Small intestine (tissue), 7 donors: ENCODE data around the gene GBE1. TPM values are rescaled to one million over a fixed set of nuclear protein-coding genes. Genes with fewer than 3 reads are reported as not detected.
"Not testable (repeated sequence)": the region's sequence is repeated elsewhere in the genome, so short reads cannot be mapped to it uniquely, and the experiment has no call there.

Experiments used
- DNase-seq, 2 donors: peaks; one replicate each; pipeline versions ENCODE4 v3.0.0 to v3.0.0-alpha.2; 2013
- FAIRE-seq: peaks from 2 replicates; lab custom pipeline; 2012; peaks lifted over from hg19 to GRCh38; lab: Jason Lieb, UNC
- H3K27ac ChIP-seq, 3 donors: one replicate each; pipeline ENCODE4 v1.5.1; 2013; ENCODE audit warnings: low read length in 2 of 3, mild to moderate bottlenecking in 2 of 3, control low read depth in 1 of 3, inconsistent platforms in 1 of 3, low read depth in 1 of 3, moderate library complexity in 1 of 3
- H3K27me3 ChIP-seq, 3 donors: one replicate each; pipeline ENCODE4 v1.6.1; 2013; ENCODE audit warnings: low read length in 3 of 3, inconsistent platforms in 1 of 3; ENCODE audit not compliant: control insufficient read depth in 3 of 3, insufficient read depth in 3 of 3
- H3K36me3 ChIP-seq, 3 donors: one replicate each; pipeline ENCODE4 v1.6.1; 2013; ENCODE audit warnings: low read length in 3 of 3, inconsistent platforms in 1 of 3, low read depth in 1 of 3, mild to moderate bottlenecking in 1 of 3, moderate library complexity in 1 of 3; ENCODE audit not compliant: control insufficient read depth in 3 of 3, insufficient read depth in 2 of 3
- H3K4me1 ChIP-seq, 3 donors: one replicate each; pipeline ENCODE4 v1.6.1; 2013; ENCODE audit warnings: low read length in 2 of 3, inconsistent platforms in 1 of 3, low read depth in 1 of 3, mild to moderate bottlenecking in 1 of 3, moderate library complexity in 1 of 3; ENCODE audit not compliant: control insufficient read depth in 3 of 3, insufficient read depth in 2 of 3
- H3K4me3 ChIP-seq, 3 donors: one replicate each; pipeline ENCODE4 v1.5.1; 2013; ENCODE audit warnings: low read length in 3 of 3, control low read depth in 1 of 3, inconsistent platforms in 1 of 3, low read depth in 1 of 3, mild to moderate bottlenecking in 1 of 3, moderate library complexity in 1 of 3
- H3K9me3 ChIP-seq, 2 donors: one replicate each; pipeline ENCODE4 v1.6.1; 2013; ENCODE audit warnings: low read depth in 1 of 2, low read length in 1 of 2; ENCODE audit not compliant: control insufficient read depth in 2 of 2, insufficient read depth in 1 of 2
- WGBS, 3 donors: extraction: QIAGEN DNeasy Blood & Tissue Kit; methylation state at CpG; one replicate each; pipeline ENCODE4 v1.1.7; 2013; 5-methylcytosine and 5-hydroxymethylcytosine counted together
- polyA plus RNA-seq, 4 donors: library from polyadenylated mRNA; stranded (reverse) in 3 of 4; unstranded in 1 of 4; fragments of 200-250 nt in 3 of 4; fragments of 120-200 nt in 1 of 4; gene quantifications; one replicate each; pipeline versions ENCODE4 v1.2.1 to v1.2.3, GENCODE V29; 2013
- donor health status: healthy with polysubstance abuse.
- donor health status: control.
- donor health status: control.
- donor health status: Bipolar disorder and iron deficiency.
- donor health status: healthy.

GBE1 gene
- polyA plus RNA-seq, 4 donors, result 8.9 to 14.3 (median 10.5) TPM

DNA sequence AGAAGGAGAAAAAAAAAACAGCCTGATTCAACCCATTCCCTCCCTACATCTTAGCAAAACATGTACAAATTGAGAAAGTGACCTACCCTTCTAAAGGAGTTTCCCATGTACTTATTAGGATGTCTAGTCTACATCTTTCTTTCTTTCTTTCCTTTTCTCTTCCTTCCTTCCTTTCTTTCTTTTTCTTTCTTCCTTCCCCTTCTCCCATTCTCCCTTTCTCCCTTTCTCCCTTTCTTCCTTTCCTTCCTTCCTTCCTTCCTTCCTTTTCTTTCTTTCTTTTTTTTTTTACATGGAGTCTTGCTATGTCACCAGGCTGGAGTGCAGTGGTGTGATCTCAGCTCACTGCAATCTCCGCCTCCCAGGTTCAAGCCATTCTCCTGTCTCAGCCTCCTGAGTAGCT lies 269.0 kb downstream of the GBE1 start:
- H3K9me3 ChIP-seq, H3K4me3 ChIP-seq, DNase-seq, H3K27ac ChIP-seq, H3K27me3 ChIP-seq, H3K4me1 ChIP-seq, FAIRE-seq, H3K36me3 ChIP-seq: not testable (repeated sequence)
- WGBS, 3 donors, result 95 to 97% (median 95%) methylated on average over 1 of the region's 1 CpG

DNA sequence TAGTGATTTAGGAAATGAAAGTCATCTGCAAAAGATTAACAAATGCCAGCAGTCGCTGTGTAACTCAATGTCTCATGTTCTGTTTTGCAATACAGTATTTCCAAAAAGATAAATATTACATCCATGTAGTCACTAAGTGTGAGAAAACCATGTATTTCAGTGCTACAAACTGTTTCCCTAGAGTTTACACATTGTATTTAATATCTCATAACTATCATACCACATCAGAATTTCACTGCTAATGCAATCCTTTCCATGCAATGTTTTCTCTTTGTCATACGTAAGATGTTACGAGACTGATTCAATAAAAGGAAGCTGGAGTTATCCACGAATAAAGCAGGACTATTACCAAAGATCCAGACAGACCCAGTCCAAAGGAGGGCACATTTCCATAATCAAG lies 269.4 kb downstream of the GBE1 start:
- no peak for DNase-seq
- Histone ChIP-seq H3K27ac (no peak overlapping the region), H3K9me3 (no peaks in the 10 kb centered on the region), H3K4me1 (no peaks in the 10 kb centered on the region), H3K27me3 (no peaks in the 10 kb centered on the region), H3K4me3 (no peak overlapping the region), H3K36me3 (no peaks in the 10 kb centered on the region)
- WGBS, 3 donors, result 73 to 82% (median 81%) methylated on average over 4 of the region's 4 CpGs
- no peak for FAIRE-seq

DNA sequence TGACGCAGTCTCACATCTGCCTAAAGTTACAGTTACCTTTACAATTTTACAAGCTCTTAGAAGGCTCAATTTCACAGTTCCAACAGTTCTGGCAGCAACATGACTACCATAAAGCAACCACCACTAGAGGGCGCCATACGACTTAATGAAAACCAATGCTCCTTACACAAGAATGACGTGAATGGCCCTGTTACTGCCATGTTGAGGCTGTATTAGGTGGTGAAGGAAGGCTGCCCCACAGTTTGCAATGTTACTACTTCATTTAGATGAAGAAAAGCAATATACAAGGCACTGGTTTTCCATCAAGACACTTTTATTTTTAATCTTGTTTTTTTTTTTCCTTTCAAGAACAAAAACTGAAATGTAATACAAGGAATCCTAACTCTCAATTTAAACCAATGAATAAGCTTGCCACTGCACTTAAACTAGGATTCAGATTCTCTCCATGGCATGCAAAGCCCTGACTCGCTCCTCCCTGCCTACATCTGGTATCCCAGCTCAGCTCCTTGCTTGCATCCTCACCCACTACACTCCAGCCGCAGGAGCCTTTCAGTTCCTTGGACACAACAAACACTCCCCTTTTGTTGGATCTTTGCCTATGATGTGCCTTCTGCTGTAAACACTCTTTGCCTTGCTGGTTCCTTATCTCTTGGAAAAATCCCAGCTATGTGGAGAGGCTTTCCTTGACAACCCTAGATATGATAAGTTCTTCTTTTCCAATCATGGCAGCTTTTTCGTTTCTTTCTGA lies 270.7 kb downstream of the GBE1 start:
- FAIRE-seq (no peak), DNase-seq (peak; percentile 79 to 85)
- WGBS, 3 donors, result 47 to 51% (median 51%) methylated on average over 7 of the region's 7 CpGs

DNA sequence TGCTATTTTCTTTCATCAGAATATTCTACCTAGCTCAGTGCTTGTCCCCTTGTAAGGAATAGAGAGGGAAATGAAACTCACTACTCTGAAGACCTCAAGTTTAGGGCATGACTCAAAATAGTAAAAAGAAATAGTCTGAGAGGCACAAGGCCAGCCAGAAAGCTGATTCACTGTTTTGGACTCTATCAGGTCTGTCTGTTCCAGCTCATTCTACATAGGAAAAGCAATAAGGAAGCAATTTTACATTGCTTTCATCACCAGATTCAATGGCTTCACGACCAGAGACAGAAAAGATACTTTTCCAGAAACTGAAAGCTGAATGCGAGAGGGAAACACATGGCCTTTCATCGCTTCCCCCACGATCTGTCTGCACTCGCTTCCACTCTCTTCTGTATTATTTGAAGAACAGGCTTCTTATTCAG lies 276.0 kb downstream of the GBE1 start:
- Histone ChIP-seq H3K36me3 (no peaks in the 10 kb centered on the region), H3K9me3 (no peaks in the 10 kb centered on the region), H3K27me3 (no peaks in the 10 kb centered on the region), H3K4me1 (peaks cover 0 to 2% (median 0%) of the 10 kb centered on the region in 3 donors), H3K4me3 (no peak overlapping the region), H3K27ac (peak overlapping the region in 1 of 3 donors; percentile 32)
- no peak for FAIRE-seq
- WGBS, 3 donors, result 29 to 37% (median 31%) methylated on average over 5 of the region's 5 CpGs
- DNase-seq, result peak; percentile 5 to 27

More for the DNA sequence above, 270.7 kb downstream of the GBE1 start:
- no peak overlapping the region for H3K4me3 ChIP-seq
- no peaks in the 10 kb centered on the region for H3K36me3 ChIP-seq
- H3K9me3 ChIP-seq, result no peaks in the 10 kb centered on the region
- no peaks in the 10 kb centered on the region for H3K27me3 ChIP-seq
- H3K4me1 ChIP-seq, result no peaks in the 10 kb centered on the region
- H3K27ac ChIP-seq, result no peak overlapping the region

DNA sequence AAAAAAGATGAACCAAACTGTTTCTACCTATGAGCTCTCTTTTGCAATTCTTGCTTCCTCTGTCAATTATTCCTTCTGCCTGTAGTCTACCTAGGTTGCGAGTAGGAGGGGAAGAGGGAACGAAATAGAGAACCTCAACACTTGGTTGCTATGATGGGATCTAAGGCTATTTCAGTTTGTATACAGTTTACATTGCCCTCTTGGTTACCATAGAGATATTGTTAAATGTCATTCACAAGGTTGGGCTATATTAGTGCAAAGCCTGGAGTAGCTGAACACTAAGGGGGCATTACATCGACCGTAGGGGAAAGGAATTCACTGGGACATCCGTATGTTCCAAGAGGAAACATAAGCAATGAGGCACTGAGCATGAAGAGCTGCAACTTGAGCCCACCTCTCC lies 276.9 kb downstream of the GBE1 start:
- no peak for DNase-seq
- WGBS, 3 donors, result 73 to 85% (median 80%) methylated on average over 5 of the region's 5 CpGs
- H3K27ac ChIP-seq, result no peak overlapping the region
- H3K36me3 ChIP-seq, result no peaks in the 10 kb centered on the region
- H3K4me1 ChIP-seq, result peaks cover 0 to 2% (median 0%) of the 10 kb centered on the region in 3 donors
- H3K9me3 ChIP-seq, result no peaks in the 10 kb centered on the region
- no peak for FAIRE-seq
- no peaks in the 10 kb centered on the region for H3K27me3 ChIP-seq
- no peak overlapping the region for H3K4me3 ChIP-seq

DNA sequence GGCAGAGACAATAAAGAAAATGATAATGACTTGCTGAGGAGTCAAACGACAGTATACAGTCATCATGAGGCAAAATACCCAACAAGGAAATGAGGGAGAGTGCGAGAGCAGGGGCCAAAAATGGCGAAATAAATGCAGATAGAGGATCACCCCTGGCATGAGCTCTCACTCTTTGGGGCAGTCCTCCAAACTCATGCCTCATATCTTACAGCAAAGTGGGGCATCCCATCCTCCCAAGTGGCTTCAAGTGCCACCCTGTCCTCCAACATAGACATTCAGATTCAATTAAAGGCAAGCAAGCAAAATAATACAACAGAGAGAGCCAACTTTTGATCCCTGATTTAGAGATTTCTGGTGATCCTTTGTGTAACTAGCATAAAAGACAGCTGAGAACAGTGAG lies 278.4 kb downstream of the GBE1 start:
- FAIRE-seq, result no peak

DNA sequence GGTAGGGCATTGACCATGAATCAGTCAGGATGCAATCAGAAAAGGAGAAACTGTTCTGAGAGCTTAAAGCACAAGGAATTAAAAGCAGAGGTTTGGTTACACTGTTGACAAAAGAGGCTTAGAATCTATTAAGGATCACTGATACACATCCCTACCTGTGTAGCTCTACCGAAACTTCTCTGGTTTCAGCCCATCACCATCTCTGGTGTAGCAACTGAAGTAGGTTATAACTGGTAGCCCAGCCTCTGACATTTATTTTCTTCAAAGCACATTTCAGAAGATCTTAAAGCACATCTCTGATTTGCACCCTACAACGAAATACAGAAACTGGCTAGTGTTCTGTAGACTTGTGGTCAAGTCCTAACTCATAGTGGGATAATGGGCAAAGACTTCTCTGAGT lies 283.7 kb downstream of the GBE1 start:
- Histone ChIP-seq H3K36me3 (no peaks in the 10 kb centered on the region), H3K9me3 (no peaks in the 10 kb centered on the region), H3K27me3 (no peaks in the 10 kb centered on the region), H3K4me3 (no peak overlapping the region), H3K4me1 (no peaks in the 10 kb centered on the region), H3K27ac (no peak overlapping the region)
- WGBS, 3 donors, result 79 to 85% (median 85%) methylated on average over 2 of the region's 2 CpGs
- FAIRE-seq (no peak), DNase-seq (no peak)

More for the DNA sequence above, 278.4 kb downstream of the GBE1 start:
- DNase-seq, result no peak
- H3K4me3 ChIP-seq, result no peak overlapping the region
- peaks cover 0 to 2% (median 0%) of the 10 kb centered on the region in 3 donors for H3K4me1 ChIP-seq
- no peak overlapping the region for H3K27ac ChIP-seq
- H3K27me3 ChIP-seq, result no peaks in the 10 kb centered on the region
- H3K9me3 ChIP-seq, result no peaks in the 10 kb centered on the region
- H3K36me3 ChIP-seq, result no peaks in the 10 kb centered on the region
- WGBS, 3 donors, result 83 to 86% (median 84%) methylated on average over 3 of the region's 3 CpGs

DNA sequence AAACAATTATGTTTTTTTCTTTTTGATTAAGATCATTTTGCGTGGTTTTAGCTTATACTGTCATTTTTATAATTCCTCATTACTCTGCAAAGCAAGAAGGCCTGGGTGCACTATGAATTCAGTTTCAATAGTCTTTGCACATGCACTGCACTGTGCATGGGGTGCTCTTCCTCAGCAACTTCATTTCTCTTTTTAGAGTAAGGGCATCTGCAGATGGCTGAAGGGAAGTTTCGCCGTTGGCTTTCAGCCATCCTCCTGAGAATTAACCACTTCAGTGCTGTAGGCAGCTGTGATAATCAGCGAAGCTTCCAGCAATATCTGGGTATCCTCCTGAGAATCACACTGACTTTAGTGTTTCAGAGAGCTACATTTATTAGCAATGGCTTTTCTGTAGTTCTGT lies 284.8 kb downstream of the GBE1 start:
- Histone ChIP-seq H3K4me1 (no peaks in the 10 kb centered on the region), H3K27me3 (no peaks in the 10 kb centered on the region), H3K27ac (no peak overlapping the region), H3K4me3 (no peak overlapping the region), H3K36me3 (no peaks in the 10 kb centered on the region), H3K9me3 (no peaks in the 10 kb centered on the region)
- DNase-seq (no peak), FAIRE-seq (no peak)
- WGBS, 3 donors, result 37 to 51% (median 44%) methylated on average over 4 of the region's 4 CpGs
